HepG2 (cell line): Measurements from ENCODE around the gene HSD3B7. TPM values are rescaled to one million over a fixed set of nuclear protein-coding genes. Genes with fewer than 3 reads are reported as not detected.

Source experiments
- ARNTL ChIP-seq: sonication (generic); formaldehyde crosslinking; IDR thresholded peaks from 2 replicates; pipeline ENCODE4 v1.4.0; 2020; ENCODE audit warnings: mild to moderate bottlenecking, missing genetic modification reagents
- CHCHD3 ChIP-seq: sonication (generic); formaldehyde crosslinking; IDR thresholded peaks from 2 replicates; pipeline ENCODE4 v1.8.0; 2022; ENCODE audit warnings: mild to moderate bottlenecking, missing genetic modification reagents, moderate library complexity
- EP300 ChIP-seq, 3 experiments: sonication (generic) in 1 of 3; formaldehyde crosslinking in 1 of 3; IDR thresholded peaks; 2 replicates each; pipeline versions ENCODE4 v1.5.1 to v1.6.1; 2011 to 2020; ENCODE audit warnings: low read depth in 2 of 3, low read length in 2 of 3, borderline replicate concordance in 1 of 3, improper control_type of control experiment in 1 of 3, mild to moderate bottlenecking in 1 of 3, missing genetic modification reagents in 1 of 3, moderate library complexity in 1 of 3
- KDM4B ChIP-seq: sonication (generic); formaldehyde crosslinking; IDR thresholded peaks from 2 replicates; pipeline ENCODE4 v1.4.0; 2020; ENCODE audit warnings: missing genetic modification reagents
- POLR2AphosphoS2 ChIP-seq: IDR thresholded peaks from 2 replicates; pipeline ENCODE4 v1.6.1; 2011; ENCODE audit warnings: low read depth, low read length, improper control_type of control experiment
- RFX5 ChIP-seq: IDR thresholded peaks from 2 replicates; pipeline ENCODE4 v1.6.1; 2011; ENCODE audit warnings: low read depth, low read length, improper control_type of control experiment
- STAG1 ChIP-seq: sonication (generic); formaldehyde crosslinking; IDR thresholded peaks from 2 replicates; pipeline ENCODE4 v1.4.0; 2020; ENCODE audit warnings: missing genetic modification reagents
- TCF7 ChIP-seq: sonication (generic); IDR thresholded peaks from 2 replicates; pipeline ENCODE4 v1.6.1; 2016; ENCODE audit warnings: antibody characterized with exemption, low read depth
- ZNF205 ChIP-seq: IDR thresholded peaks from 2 replicates; pipeline ENCODE4 v1.6.1; 2018; ENCODE audit warnings: missing biosample characterization, missing genetic modification reagents
- ZNF256 ChIP-seq: sonication (generic); formaldehyde crosslinking; conservative IDR thresholded peaks from 2 replicates; pipeline ENCODE4 v1.4.0; 2020; ENCODE audit warnings: missing genetic modification reagents
- ZNF260 ChIP-seq: sonication (generic); formaldehyde crosslinking; IDR thresholded peaks from 2 replicates; pipeline ENCODE4 v1.4.0; 2020; ENCODE audit warnings: missing genetic modification reagents, low read depth, mild to moderate bottlenecking, borderline replicate concordance
- ZNF30 ChIP-seq: sonication (generic); formaldehyde crosslinking; IDR thresholded peaks from 2 replicates; pipeline ENCODE4 v1.5.0; 2020; ENCODE audit warnings: mild to moderate bottlenecking, missing genetic modification reagents
- ZNF577 ChIP-seq: sonication (generic); formaldehyde crosslinking; IDR thresholded peaks from 2 replicates; pipeline ENCODE4 v1.4.0; 2020; ENCODE audit warnings: mild to moderate bottlenecking, low read depth, missing genetic modification reagents, borderline replicate concordance
- polyA plus RNA-seq, 8 experiments: library from polyadenylated mRNA; depleted of rRNA in 3 of 8; stranded (reverse) in 7 of 8; unstranded in 1 of 8; fragments of >200 nt; fragmentation: Illumina TruSeq in 4 of 8; extraction: Trizol in 4 of 8; gene quantifications; 2 replicates each; pipeline versions ENCODE4 v1.2.1 to v1.2.3, GENCODE V29; 2011 to 2016; ENCODE audit warnings: low read depth in 4 of 8, missing spikeins in 1 of 8, mixed read lengths in 1 of 8; ENCODE audit not compliant: insufficient read depth in 1 of 8
- total RNA-seq, 5 experiments: library from RNA; depleted of rRNA; stranded (reverse); fragments of >200 nt; fragmentation: Illumina TruSeq; extraction: Trizol; gene quantifications; 2 replicates each; pipeline ENCODE4 v1.2.3, GENCODE V29; 2016; ENCODE audit warnings: low read depth in 1 of 5
- TF ChIP-seq, protein P1 (sequence below): sonication (generic); formaldehyde crosslinking; IDR thresholded peaks from 2 replicates; pipeline ENCODE4 v1.4.0; 2020; ENCODE audit warnings: missing genetic modification reagents, borderline replicate concordance
- TF ChIP-seq, protein P2 (sequence below): sonication (generic); formaldehyde crosslinking; IDR thresholded peaks from 2 replicates; pipeline ENCODE4 v1.4.0; 2020; ENCODE audit warnings: missing genetic modification reagents, mild to moderate bottlenecking, borderline replicate concordance
- TF ChIP-seq, protein P3 (sequence below), 2 experiments: sonication (generic) in 1 of 2; formaldehyde crosslinking in 1 of 2; IDR thresholded peaks; 2 replicates each; pipeline versions ENCODE4 v1.4.0 to v1.6.1; 2018 to 2020; ENCODE audit warnings: missing genetic modification reagents in 2 of 2, borderline replicate concordance in 1 of 2, low read depth in 1 of 2, mild to moderate bottlenecking in 1 of 2, missing biosample characterization in 1 of 2
- TF ChIP-seq, protein P4 (sequence below): sonication (generic); formaldehyde crosslinking; IDR thresholded peaks from 2 replicates; pipeline ENCODE4 v1.5.0; 2020; ENCODE audit warnings: missing genetic modification reagents

The HSD3B7 gene
- total and polyA plus RNA-seq, 2 of the 13 experiments (the other 11 are each of a cell fraction or from before 2014, with no cell fraction given) = 32.9 to 69.7 TPM

DNA sequence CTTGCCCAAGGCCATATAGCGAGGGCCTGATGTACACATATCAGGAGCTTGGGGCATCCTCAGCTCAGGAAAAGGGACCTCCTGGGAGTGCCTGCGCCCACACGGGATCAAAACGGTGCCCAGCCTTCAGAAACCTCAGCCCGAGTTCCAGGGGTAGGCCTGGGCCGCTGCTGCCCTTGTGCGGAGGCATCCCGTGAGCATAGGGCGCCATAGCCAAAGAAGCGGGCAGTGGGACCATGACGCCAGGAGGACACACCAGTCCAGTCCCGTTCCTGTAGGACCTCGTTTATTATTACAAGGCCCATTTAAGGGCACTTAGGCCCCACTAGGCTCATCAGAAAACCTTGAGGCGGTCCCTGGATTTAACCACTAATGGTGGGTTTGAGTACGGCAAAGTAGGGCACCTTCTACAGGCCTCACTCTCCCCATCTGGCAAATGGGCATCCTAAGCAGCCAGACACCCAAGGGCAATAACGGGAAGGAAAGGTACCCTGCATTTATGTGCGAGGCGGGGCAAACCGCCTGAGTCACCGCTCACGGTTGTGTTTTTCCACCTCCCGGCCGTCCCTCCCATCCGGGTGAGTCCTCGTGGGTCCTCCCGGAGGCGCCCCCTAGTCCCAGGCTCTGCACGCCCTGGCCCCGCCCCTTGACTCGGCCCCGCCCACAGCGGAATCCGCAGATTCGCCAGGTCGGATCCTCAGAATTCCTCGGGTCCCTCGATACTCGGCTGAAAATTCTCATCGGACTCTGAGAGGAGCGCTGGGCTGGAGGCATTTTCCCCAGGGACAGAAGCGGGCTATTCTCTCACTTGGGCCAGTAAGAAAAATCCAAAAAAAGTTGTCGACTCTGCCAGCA is 28.2 kb upstream of the HSD3B7 start (continued):
- TF ChIP-seq, protein P1, sequence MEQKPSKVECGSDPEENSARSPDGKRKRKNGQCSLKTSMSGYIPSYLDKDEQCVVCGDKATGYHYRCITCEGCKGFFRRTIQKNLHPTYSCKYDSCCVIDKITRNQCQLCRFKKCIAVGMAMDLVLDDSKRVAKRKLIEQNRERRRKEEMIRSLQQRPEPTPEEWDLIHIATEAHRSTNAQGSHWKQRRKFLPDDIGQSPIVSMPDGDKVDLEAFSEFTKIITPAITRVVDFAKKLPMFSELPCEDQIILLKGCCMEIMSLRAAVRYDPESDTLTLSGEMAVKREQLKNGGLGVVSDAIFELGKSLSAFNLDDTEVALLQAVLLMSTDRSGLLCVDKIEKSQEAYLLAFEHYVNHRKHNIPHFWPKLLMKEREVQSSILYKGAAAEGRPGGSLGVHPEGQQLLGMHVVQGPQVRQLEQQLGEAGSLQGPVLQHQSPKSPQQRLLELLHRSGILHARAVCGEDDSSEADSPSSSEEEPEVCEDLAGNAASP (CRISPR knock-in tag) = peak; percentile 18; the same call in 1 of the 2 replicates
- TF ChIP-seq RFX5 (no peak), EP300 (IDR thresholded peaks at IDR 0.05; ENCODE audit: low read depth in 2 of 2, low read length in 2 of 2) (peak in 1 of 2 experiments; percentile 63; a peak in 2 of 4 replicates), EP300 (CRISPR knock-in tag; IDR thresholded peaks at IDR 0.05; ENCODE audit: borderline replicate concordance) (no peak), TCF7 (no peak), ZNF30 (CRISPR knock-in tag) (peak; percentile 73; the same call in 1 of the 2 replicates), KDM4B (CRISPR knock-in tag) (no peak), ZNF260 (CRISPR knock-in tag) (no peak), STAG1 (CRISPR knock-in tag) (no peak), ZNF256 (CRISPR knock-in tag) (no peak; the same call in 1 of the 2 replicates), POLR2AphosphoS2 (peak; percentile 35; the same call in 1 of the 2 replicates), CHCHD3 (no peak), ZNF577 (CRISPR knock-in tag) (no peak), ARNTL (CRISPR knock-in tag) (no peak), ZNF205 (CRISPR knock-in tag) (no peak)
- TF ChIP-seq, protein P2, sequence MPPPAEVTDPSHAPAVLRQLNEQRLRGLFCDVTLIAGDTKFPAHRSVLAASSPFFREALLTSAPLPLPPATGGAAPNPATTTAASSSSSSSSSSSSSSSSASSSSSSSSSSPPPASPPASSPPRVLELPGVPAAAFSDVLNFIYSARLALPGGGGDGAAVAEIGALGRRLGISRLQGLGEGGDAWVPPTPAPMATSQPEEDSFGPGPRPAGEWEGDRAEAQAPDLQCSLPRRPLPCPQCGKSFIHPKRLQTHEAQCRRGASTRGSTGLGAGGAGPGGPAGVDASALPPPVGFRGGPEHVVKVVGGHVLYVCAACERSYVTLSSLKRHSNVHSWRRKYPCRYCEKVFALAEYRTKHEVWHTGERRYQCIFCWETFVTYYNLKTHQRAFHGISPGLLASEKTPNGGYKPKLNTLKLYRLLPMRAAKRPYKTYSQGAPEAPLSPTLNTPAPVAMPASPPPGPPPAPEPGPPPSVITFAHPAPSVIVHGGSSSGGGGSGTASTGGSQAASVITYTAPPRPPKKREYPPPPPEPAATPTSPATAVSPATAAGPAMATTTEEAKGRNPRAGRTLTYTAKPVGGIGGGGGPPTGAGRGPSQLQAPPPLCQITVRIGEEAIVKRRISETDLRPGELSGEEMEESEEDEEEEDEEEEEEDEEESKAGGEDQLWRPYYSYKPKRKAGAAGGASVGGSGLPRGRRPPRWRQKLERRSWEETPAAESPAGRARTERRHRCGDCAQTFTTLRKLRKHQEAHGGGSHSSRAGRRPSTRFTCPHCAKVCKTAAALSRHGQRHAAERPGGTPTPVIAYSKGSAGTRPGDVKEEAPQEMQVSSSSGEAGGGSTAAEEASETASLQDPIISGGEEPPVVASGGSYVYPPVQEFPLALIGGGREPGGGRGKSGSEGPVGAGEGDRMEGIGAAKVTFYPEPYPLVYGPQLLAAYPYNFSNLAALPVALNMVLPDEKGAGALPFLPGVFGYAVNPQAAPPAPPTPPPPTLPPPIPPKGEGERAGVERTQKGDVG (CRISPR knock-in tag) = no peak
- TF ChIP-seq, protein P3, sequence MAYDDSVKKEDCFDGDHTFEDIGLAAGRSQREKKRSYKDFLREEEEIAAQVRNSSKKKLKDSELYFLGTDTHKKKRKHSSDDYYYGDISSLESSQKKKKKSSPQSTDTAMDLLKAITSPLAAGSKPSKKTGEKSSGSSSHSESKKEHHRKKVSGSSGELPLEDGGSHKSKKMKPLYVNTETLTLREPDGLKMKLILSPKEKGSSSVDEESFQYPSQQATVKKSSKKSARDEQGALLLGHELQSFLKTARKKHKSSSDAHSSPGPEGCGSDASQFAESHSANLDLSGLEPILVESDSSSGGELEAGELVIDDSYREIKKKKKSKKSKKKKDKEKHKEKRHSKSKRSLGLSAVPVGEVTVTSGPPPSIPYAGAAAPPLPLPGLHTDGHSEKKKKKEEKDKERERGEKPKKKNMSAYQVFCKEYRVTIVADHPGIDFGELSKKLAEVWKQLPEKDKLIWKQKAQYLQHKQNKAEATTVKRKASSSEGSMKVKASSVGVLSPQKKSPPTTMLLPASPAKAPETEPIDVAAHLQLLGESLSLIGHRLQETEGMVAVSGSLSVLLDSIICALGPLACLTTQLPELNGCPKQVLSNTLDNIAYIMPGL (CRISPR knock-in tag; IDR thresholded peaks at IDR 0.05; ENCODE audit: borderline replicate concordance in 1 of 2, low read depth in 1 of 2) = peak in 1 of 2 experiments; percentile 64; a peak in 2 of 4 replicates
- TF ChIP-seq, protein P4, sequence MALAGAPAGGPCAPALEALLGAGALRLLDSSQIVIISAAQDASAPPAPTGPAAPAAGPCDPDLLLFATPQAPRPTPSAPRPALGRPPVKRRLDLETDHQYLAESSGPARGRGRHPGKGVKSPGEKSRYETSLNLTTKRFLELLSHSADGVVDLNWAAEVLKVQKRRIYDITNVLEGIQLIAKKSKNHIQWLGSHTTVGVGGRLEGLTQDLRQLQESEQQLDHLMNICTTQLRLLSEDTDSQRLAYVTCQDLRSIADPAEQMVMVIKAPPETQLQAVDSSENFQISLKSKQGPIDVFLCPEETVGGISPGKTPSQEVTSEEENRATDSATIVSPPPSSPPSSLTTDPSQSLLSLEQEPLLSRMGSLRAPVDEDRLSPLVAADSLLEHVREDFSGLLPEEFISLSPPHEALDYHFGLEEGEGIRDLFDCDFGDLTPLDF (CRISPR knock-in tag) = no peak
